Ramos (cell line): ENCODE results near the gene TDG.

Source experiments
- in situ Hi-C: fragments of 300-500 bp; cut with MboI; formaldehyde crosslinking; loops from one replicate; pipeline ENCODE4 v1.14.3; 2022; ENCODE audit warnings: low sequenced_read_pairs; ENCODE audit not compliant: unreplicated experiment

The TDG gene

DNA sequence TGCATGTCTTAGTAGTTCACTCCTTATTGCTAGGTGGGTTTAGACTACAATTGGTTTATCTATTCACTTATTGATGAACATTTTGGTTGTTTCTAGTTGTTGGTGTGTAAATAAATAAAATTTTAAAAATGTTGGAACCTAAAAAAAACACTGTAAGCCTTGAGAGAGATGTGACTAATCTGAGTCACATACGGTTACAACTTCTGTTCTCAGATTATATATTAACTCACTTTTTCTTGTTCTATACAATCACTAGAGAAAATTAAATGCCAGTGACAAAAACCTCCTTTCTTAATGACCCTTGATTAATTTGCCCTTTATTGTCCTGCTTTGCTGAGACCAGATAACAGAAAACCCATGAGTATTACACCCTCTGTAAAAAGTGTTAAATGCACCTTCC, 7.1 kb upstream of the TDG start:
- in situ Hi-C loops = no loop called here

DNA sequence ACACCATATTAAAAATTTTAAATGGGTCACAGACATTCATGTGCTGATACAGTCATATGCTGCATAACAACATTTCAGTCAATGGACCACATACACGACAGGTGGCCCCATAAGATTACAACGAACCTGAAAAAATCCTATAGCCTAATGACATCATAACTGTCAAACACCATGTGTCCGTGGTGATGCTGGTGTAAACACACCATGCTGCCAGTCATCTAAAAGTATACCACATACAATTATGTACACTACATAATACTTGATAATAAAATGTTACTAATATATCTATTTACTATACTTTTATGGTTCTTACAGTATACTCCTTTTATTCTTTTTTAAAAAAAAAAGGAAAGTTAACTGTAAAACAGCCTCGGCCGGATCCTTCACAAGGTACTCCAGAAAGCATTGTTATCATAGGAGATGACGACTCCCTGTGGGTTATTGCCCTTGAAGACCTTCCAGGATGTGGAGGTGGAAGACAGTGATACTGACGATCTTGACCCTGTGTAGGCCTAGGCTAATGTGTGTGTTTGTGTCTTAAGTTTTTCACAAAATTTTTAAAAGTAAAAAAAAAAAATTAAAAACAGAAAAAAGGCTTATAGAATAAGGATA, 5.0 kb upstream of the TDG start:
- in situ Hi-C loops = no loop called here

DNA sequence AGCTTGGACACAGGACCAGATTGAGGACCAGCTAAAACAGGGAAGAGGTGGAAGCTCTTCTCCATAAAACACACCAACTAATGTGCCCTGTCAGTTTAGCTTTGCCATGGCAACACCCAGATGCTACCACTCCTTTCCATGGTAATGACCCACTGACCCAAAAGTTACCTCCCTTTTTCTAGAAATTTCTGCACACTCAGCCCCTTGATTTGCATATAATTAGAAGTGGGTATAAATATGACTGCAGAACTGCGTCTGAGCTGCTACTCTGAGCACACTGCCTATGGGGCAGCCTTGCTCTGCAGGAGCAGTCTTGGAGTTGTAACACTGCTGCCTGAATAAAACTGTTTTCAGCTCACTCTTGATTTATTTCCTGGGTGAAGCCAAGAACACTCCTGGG, 3.2 kb upstream of the TDG start:
- in situ Hi-C loops = no loop called here

DNA sequence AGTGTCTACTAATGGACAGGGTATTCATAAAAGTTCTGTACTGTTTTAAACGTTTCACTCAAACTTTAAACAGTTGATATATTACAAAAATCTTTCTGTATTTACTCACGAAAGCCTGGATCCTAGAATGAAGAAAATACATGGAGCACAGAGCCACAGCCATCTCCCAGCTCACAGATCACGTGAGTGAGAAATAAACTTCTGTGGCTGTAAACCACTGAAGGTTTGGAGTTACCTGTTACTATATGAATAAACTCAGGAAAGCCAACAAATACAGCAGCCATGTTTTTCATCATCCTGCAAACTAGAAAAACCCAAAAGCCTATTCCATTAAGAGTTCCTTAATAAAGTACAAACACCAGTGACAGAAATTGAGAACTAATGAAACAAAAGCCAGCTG, 867 bp upstream of the TDG start:
- in situ Hi-C loops = no loop called here

DNA sequence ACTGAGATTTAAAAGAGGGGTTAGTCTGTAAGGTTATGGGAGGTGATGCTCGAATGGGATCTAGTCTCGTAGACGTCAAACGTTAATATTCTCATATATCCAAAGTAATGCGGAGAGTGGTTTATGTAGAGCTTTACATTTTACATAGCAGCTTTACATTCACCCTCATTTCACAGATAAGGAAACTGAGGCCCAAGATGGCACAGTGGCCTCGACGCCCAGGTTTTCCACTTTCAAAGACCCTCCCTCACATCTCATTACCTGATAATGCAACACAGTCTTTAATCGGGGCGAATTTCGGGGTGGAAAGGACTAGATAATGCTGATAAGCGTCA, 450 bp upstream of the TDG start:
- in situ Hi-C loops = no loop called here

DNA sequence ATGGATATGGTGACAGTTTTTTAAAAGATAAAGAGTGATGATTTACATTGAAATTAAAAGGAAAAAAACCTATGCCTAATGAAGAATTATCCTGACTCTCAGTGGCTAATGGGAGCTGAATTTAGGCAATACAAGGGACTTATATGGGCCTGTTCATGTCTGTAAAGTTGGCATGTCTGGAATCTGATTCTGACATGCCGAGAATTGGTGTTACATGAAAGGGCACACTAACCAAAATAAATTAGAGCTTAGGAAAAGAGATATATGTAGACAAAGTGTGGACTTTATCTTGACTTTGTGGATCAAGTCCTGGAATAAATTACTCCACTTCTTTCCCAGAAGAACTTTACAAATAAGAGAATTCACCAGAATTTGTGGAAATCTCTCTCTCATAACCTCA, 1.1 kb downstream of the TDG start:
- in situ Hi-C loops = no loop called here

DNA sequence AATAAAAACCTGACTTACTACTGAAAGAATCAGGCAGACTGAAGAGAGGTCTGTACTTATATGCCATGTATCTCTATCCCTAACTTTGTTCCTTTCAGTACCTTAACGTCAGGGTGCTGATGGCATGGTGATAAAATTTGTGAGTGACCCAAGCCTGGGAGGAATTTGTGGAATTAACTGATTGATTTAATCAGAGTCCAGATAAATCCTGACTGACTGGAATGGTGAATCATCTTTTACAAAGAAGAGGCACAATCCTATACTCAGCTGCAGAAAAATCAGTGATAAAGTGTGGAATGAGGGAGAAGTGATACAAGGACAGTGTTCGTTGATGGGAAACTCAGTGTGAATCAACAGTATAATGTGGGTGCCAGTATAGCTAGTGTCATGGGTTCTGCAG, 3.7 kb downstream of the TDG start:
- in situ Hi-C loops = no loop called here

DNA sequence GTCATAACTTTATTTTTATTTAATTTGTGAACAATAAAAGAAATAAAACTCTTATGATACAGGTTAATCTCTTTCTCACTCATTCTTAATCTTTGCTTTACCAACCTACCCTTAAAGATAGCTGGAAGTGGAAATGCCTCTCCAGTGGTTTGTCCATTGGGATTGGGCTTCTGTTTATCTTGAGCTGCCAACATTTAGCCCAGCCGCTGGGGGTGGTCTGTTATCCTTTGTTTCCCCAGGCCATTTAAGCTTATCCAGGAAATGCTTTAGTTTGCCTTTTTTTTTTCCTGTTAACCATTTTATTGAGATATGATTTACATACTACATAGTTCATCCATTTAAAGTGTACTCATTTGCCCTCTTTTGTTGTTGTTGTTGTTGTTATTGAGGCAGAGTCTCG, 8.2 kb downstream of the TDG start:
- in situ Hi-C loops = no loop called here

DNA sequence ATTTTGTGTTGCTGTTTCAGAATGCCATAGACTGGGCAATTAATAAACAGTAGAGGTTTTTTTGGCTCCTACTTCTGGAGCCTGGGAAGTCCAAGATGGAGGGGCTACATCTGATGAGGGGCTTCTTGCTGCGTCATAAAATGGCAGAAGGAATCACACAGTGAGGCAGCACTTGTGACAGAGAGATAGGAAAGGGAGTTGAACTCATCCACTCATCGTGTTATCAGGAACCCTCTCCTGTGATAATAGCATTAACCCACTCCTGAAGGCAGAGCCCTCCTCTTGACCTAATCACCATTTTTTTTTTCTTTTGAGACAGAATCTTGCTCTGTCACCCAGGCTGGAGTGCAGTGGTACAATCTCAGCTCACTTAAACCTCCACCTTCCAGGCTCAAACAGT, 9.7 kb downstream of the TDG start:
- in situ Hi-C loops = no loop called here

DNA sequence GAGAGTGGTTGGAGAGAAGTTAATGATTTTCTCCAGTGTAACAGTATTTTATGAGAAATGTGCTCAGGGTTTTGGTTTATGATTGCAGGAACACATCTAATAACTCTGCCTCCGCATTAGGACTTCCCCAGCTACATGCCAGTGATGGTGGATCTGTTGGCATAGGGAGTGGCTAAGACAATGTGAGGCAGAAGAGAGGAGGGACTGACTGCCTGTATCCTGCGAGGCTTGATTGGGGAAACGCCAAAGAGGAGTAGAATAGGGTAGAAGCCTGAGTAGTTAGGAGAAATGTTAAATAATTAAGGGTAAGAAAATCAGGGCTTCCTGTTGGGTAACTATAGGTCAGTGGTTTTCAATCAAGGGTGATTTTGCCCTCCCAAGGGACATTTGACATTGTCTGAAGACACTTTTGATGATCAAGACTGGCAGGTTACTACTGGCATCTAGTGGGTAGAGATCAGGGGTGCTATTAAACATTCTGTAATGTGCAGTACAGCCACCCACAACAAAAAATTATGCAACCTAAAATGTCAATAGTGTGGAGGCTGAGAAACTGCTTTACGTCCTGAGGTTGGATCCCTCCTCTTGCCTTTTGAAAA, 12.8 kb downstream of the TDG start:
- in situ Hi-C loops = no loop called here

DNA sequence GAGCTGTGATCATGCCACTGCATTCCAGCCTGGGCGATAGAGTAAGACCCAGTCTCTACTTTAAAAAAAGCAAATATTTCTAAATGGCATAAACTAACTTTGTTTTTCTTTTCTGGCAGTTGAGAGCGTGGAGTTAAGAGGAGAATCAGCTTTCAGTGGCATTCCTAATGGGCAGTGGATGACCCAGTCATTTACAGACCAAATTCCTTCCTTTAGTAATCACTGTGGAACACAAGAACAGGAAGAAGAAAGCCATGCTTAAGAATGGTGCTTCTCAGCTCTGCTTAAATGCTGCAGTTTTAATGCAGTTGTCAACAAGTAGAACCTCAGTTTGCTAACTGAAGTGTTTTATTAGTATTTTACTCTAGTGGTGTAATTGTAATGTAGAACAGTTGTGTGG, 21.2 kb downstream of the TDG start:
- in situ Hi-C loops = no loop called here

DNA sequence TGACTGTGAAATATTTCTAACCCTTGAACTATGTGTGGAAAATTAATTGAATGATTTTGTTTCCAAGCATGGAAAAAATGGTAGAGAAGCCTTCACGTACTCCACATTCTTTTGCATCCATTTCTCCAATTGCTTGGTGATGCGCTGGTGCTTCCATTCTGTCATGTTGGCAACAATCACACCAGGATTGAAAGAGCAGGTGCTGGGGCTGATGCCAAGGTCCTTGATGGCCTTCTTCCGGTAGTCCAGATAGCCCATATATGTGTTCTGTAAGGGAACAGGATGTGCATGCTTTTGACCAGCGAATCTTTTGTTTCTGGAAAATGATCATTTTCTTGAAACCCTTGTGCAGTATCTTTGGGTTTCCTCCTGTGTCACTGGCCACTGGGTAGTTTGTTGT, 28.6 kb downstream of the TDG start:
- in situ Hi-C loops = no loop called here

DNA sequence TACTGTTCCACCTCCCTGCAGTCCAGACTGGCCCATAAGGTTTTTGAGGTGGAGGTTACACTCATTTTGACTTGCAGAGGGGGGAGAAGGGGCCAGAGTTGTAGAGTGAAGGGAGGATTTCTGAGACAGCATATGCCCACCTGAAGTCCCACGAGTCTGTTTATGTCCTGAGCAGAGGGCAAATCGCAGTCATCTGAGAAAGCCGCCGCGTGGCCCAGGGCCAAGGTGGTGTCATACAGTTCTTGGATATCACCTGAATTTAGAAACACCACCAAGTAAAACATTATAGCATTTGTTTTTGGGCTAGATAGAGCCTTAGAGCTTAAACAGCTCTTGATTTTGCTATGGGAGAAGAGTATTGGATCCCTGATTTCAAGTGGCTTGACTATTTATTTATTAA, 30.9 kb downstream of the TDG start:
- in situ Hi-C loops = no loop called here

DNA sequence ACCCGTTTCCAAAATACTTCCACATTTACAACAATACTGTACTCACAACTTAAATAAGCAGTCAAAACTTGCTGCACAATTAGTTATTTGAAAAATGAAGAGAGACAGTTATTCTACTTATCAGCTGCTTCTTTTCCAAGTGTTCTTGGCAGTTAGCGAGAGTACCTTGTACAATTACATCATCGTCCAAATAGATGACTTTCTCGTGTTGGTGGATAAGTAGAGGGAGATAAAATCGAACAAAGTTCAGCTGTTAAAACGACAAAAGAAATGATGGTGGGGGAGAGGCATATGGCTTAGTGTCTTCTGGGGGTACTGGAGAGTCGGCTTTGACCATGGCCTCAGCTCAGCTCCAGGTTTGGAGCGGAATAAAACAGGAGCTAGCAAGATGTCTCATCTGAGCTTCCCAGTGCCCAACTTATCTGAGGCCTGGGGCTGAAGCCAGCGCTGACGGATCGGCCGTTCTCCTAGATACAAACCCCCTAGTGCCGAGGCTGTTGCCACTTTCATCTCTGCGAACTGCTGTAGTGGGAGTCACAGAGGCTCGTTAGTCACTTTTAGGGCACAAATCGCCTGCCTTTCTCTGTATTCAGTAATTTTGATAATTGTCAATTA, 31.7 kb downstream of the TDG start:
- in situ Hi-C loops = no loop called here

DNA sequence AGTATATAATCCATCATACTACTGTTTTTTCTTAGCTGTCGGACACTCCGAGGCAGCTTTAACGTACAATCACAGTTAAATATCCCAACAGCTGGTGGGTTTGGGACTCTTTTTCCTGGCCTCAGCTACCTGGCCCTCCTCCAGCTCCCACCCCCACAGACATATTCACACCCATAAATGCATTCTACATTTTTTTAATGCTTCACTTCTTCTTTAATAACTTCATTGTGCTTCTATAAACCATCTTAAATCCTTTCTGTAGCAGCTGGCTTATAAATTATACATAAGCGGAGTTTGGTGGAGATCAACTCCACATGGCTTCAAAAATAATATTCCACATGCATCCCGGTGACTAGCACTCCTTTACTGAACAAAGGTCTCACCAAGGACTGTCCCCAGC, 33.3 kb downstream of the TDG start:
- in situ Hi-C loops = no loop called here

DNA sequence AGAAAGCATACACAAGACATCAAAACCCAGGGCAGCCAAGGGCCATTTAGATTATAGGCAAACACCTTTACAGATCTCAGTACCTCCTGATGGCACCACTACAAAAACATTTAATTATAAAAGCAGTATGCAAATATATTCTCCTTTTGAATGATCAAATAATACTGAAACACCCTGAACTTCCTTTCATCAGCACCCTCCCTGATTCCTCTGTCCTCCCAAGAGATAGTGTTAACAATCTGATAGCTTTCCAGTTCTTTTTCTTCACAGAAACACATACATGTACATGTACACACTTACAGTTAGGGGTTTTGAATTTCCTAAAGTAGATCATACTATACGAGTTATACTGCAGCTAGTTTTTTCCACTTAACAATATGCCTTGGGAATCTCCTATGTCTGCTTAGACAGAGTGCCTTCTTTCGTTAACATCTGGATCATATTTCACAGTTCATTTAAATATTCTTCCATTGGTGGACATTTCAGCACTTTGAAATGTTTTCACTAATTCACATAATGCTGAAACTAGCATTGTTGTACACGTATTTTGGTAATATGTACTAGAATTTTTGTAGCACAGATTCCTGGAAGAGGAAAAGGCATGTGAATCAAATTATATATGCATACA, 35.2 kb downstream of the TDG start:
- in situ Hi-C loops = no loop called here

DNA sequence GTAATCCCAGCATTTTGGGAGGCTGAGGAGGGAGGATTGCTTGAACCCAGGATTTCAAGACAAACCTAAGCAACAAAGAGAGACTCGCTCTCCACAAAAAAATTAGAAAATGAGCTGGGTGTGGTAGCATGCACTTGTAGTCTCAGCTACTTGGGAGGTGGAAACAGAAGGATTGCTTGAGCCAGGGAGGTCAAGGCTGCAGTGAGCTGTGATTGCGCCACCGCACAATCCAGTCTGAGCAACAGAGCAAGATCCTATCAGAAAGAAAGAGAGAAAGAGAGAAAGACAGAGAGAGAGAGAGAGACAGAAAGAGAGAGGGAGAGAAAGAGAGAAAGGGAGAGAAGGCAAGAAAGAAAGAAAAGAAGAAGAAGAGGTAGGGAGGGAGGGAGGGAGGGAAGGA, 37.0 kb downstream of the TDG start:
- in situ Hi-C loops = no loop called here

DNA sequence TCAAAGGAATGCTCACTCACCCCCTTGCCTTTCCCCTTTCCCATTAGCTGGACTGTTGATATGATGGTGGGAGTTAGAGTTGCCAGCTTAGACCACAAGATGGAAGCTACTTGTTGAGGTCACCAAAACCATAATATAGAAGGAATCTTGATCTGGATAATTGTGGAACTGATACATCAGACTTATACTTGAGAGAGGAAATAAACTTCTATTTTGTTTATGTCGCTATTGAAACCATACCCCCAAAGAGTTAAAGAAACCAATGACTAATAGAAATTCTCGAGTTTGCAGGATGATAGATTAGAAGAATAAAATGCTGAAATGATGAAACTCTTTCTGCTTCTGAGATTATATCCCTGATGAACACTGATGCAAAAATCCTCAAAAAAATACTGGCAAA, 37.9 kb downstream of the TDG start:
- in situ Hi-C loops = no loop called here

DNA sequence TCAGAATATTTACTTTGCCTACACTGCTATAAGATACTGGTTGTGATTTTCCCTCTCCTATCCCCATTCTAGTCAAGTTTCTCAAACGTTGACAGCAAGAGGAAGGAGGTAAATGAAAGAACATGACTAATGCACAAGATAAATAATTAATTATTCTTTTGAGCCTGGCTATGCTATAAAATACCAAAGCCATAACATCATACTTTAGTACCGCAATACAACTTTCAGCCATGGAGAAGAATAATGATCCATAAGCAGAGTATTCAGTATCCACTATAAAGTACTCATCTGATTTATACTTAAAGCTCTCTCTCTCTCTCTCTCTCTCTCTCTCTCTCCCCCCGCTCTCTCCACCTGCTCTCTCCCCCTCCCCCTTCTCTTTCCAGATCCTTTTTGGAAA, 41.3 kb downstream of the TDG start:
- in situ Hi-C loops = no loop called here

DNA sequence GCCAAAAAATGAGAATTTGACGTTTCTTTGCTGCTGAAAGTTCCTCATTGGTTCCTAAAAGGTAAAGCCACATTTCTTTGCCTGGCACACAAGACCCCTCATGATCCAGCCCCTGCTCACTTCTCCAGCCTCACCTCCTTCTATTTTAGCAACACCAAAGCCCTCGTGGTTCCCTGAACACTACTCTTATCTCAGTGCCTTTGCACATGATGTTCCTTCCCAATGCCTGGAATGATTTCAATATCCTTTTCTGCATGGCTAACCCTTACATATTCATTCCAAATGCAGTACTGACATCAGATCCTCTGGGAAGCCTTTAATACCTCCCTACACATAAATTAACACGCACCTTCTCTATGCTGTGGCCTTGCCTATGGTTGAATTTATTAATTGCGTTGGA, 44.4 kb downstream of the TDG start:
- in situ Hi-C loops = no loop called here

DNA sequence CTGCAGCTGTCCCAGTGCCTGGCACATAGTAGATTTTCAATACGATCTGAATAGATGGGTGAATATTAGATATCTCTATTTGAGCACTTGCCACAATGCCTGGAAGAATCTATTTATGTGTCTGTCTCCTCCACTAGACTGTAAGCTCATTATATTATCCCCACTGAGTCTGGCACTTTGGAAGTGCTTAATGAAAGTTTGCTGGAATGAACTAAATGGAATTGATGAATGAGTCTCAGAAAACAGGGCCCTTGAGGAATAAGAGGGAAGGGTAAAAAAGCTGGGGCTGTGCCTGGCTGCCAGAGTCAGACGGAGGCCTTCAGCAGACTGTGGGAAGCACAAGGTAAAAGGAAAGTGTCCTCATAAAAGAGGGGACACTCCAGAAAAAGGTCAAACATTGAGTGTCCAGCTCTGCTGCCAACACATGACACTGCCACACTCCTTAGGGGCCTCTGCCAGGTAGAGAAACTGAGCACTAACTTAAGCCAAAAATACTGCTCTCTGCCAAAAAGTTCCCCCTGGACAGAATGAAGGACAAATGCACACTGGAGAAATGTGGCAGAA, 45.0 kb downstream of the TDG start:
- in situ Hi-C loops = no loop called here

DNA sequence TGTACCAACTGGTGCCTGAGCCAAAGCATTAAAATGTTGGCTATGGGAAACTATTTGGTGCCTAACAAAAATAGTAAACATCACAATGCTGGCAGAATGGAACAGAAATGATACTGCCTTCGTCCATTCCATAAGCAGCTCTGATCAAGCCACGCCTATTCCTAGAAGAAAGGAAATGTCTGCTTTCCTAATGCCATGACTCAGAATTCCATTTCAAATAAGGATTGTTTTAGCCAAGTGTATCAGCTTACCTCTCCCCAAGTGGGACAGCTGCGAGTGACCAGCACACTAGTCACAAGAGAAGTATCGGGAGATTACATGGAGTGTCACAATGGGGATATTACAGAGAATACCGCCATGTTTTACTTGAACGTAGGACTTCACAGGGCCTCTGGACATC, 45.6 kb downstream of the TDG start:
- in situ Hi-C loops = no loop called here
